Activated T-helper 1 cell treated with anti-CD3 and anti-CD28 coated beads, Interleukin-2, amount 50 U/mL, for 16 hours (primary cell): ENCODE data around the gene SEMA6B.

ENCODE experiments used
- DNase-seq, 2 donors: peaks; one replicate each; pipeline ENCODE4 v3.0.0-alpha.2; 2020; ENCODE audit warnings: low read depth in 1 of 2, low spot score in 1 of 2

The SEMA6B gene

DNA sequence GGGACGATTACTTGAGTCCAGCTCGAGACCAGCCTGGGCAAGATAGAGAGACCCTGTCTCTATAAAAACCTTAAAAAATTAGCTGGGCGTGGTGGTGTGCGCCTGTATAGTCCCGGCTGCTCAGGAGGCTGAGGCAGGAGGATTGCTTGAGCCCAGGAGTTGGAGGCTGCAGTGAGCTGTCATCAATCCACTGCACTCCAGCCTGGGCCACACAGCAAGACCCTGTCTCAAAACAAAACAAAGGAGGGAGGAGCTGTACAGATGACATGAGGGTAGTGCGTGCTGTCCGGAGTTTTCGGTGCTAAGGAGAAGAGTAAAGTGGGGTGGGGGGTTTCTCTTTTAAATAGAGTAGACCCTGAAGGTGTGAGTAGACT is 64.8 kb downstream of the SEMA6B start:
- DNase-seq, result no peak

DNA sequence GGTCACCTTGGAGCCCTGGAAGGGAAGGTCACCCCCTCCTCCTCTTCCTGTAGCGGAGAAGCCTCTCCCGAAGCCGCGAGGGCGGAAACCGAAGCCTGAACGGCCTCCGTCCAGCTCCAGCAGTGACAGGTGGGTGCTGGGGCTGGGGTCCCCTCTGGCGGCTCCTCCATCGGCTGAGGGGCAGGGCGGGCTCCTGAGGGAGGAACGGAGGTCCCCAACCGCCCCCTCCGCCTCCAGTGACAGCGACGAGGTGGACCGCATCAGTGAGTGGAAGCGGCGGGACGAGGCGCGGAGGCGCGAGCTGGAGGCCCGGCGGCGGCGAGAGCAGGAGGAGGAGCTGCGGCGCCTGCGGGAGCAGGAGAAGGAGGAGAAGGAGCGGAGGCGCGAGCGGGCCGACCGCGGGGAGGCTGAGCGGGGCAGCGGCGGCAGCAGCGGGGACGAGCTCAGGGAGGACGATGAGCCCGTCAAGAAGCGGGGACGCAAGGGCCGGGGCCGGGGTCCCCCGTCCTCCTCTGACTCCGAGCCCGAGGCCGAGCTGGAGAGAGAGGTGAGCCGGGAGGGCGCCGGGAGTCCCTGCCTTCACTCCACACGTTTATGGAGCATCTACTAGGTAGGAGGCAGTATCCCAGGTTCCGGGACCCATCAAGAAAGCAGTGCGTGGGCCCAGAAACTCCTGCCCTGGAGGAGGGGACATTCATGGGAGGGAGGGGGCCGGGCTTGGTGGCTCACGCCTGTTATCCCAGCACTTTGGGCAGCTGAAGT is 65.4 kb downstream of the SEMA6B start:
- no peak for DNase-seq

DNA sequence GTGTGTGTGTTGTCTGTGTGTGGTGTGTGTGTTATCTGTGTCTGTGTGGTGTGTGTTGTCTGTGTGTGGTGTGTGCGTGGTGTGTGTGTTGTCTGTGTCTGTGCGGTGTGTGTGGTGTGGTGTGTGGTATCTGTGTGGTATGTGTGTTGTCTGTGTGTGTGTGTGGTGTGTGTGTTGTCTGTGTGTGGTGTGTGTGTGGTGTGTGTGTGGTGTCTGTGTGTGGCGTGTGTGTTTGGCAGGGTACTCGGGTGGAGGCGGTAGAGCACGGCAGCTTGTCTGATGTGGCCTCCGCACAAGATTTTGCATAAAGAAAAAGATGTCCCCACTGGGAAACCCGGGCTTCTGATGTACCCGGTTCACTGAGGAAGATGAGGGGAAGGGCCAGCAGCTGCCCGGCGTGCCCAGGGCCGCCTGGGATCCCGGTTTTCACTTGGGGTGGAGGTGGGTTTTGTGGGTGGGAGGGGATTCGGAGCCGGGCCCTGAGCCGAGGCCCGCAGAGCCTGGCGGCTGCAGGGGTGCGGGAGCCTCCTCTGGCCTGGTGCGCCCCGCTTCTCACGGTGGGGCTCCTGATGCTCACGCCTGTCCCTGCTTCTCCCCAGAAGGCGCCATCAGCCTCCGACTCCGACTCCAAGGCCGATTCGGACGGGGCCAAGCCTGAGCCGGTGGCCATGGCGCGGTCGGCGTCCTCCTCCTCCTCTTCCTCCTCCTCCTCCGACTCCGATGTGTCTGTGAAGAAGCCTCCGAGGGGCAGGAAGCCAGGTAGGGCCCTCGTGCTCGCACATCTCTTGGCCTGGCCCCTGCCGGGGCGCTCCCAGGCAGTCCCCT is 66.2 kb downstream of the SEMA6B start:
- DNase-seq, result no peak
